ENCODE results near the gene GPR137B.

GPR137B gene

DNA sequence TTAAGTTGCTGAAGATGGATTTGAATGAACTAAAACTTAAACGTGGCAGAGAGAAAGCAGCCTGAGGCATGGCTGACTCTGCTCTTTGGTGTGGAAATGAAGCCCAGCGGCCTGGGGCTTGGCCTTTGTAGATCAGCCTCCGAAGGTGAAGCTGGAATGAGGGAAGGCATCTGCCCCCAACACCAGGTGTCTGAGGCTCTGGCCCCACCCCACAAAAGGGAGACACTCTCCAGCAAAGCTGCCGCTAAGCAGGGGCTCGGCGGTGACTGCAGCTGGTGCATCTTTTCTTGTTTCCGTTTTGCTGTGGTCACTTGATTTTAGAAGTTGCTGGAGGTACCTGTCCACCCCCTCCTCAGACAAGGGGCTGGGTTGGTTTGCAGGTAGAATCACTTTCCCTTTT, 39.3 kb upstream of the GPR137B start:
- H3K27ac ChIP-seq (ENCODE audit: low read depth, low read length) = no peak overlapping the region
- peaks cover 12% of the 10 kb centered on the region for H3K4me1 ChIP-seq (ENCODE audit: control insufficient read depth, insufficient read depth, low read length)
- no peaks in the 10 kb centered on the region for H3K9me3 ChIP-seq (ENCODE audit: control insufficient read depth, insufficient read depth, low read depth, low read length)
- no peaks in the 10 kb centered on the region for H3K36me3 ChIP-seq (ENCODE audit: control insufficient read depth, insufficient read depth, low read length)
- H3K27me3 ChIP-seq (ENCODE audit: control insufficient read depth, insufficient read depth, low read length) = no peaks in the 10 kb centered on the region
- peak overlapping the region; percentile 15; the same call in 1 of the 2 replicates for H3K4me3 ChIP-seq (ENCODE audit: low read depth, low read length)
- H3K9ac ChIP-seq (ENCODE audit: low read length) = no peak overlapping the region

DNA sequence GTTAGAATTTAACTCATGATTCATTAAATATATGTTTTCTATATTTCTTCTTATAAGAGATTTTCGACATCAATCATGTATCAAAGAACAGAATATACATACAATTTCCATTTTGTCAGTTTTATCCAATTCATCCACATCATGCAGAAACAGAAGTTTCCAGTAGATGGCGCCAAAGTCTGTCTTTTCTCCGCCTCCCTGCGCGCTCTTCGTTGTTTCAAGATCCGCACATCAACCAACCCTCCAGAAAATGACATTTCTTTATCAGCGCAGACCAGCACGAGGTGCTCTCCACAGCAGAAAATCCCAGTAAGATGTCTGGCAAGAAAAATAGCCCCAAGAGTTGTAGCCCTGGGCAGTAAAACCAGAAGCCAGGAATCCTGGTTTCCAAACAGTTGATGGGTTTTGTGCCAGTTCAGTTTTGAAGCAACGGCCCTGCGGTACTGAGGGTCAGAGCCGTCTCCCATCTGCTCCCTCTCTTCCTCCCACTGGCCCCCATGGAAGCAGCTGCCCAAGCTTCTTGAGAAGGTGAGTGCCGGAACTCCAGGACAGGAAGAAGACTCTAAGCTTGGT, 38.6 kb upstream of the GPR137B start:
- H3K4me1 ChIP-seq (ENCODE audit: control insufficient read depth, insufficient read depth, low read length) = peaks cover 12% of the 10 kb centered on the region
- no peak overlapping the region for H3K4me3 ChIP-seq (ENCODE audit: low read depth, low read length)
- no peak overlapping the region for H3K27ac ChIP-seq (ENCODE audit: low read depth, low read length)
- H3K27me3 ChIP-seq (ENCODE audit: control insufficient read depth, insufficient read depth, low read length) = no peaks in the 10 kb centered on the region
- H3K9ac ChIP-seq (ENCODE audit: low read length) = peak overlapping the region; percentile 24
- H3K9me3 ChIP-seq (ENCODE audit: control insufficient read depth, insufficient read depth, low read depth, low read length) = no peaks in the 10 kb centered on the region
- no peaks in the 10 kb centered on the region for H3K36me3 ChIP-seq (ENCODE audit: control insufficient read depth, insufficient read depth, low read length)

DNA sequence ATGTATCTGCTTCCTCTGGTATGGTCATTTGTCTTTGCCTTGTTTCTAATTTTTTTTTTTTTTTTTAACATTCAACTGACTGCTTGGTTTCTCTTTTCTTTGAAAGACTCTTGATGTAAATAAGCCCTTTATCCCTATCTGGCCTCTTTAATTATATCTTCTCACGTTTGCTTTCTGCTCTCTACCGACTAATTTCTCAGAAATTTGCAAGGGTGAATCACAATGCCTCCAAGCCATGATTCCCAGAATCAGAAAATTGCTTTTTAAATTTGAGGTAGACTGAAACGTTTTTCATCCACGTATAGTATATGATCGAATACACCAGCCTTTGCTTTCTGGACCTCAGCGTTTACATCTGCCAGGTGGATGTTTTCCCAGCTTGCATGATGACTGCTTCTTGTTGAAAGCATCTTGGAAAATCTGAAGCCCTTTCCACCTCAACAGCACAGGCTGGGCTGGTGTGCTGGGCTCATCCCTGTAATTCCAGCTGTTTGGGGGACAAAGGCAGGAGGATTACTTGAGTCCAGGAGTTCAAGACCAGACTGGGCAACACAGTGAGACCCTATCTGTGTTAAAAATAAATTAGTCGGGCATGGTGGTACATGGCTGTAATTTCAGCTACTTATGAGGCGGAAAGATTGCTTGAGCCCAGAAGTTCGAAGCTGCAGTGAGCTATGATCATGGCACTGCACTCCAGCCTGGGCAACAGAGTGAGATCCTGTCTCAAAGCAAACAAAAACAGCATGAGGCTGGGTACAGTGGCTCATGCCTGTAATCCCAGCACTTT, 35.0 kb upstream of the GPR137B start:
- H3K27ac ChIP-seq (ENCODE audit: low read depth, low read length) = no peak overlapping the region
- peaks cover 12% of the 10 kb centered on the region for H3K4me1 ChIP-seq (ENCODE audit: control insufficient read depth, insufficient read depth, low read length)

DNA sequence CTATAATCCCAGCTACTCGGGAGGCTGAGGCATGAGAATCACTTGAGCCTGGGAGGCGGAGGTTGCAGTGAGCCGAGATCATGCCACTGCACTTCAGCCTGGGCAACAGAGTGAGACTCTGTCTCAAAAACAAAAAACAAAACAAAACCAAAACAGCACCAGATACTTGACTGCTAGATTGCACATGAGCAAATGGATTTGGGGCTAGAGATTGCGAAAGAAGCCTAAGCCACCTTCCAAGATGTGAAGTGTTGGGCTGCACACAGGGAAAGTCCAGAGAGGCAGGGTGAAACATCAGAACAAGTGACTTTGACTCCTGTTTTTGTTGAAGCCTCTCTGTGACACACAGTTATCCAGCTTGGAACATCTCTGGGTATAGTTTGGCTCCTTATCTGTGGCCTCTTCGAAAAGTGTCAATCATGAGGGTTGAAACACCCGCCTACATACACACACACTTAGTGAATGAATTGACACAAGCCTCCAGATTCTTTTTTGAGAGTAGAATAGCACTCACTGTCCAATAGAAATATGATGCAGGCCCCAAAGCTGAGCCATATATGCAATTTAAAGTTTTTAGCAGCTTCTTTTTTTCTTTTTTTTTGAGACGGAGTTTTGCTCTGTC, 34.2 kb upstream of the GPR137B start:
- H3K36me3 ChIP-seq (ENCODE audit: control insufficient read depth, insufficient read depth, low read length) = no peaks in the 10 kb centered on the region
- H3K27ac ChIP-seq (ENCODE audit: low read depth, low read length) = no peak overlapping the region
- H3K4me1 ChIP-seq (ENCODE audit: control insufficient read depth, insufficient read depth, low read length) = peaks cover 7% of the 10 kb centered on the region
- no peaks in the 10 kb centered on the region for H3K27me3 ChIP-seq (ENCODE audit: control insufficient read depth, insufficient read depth, low read length)
- no peak overlapping the region for H3K9ac ChIP-seq (ENCODE audit: low read length)
- no peaks in the 10 kb centered on the region for H3K9me3 ChIP-seq (ENCODE audit: control insufficient read depth, insufficient read depth, low read depth, low read length)
- no peak overlapping the region for H3K4me3 ChIP-seq (ENCODE audit: low read depth, low read length)

More for the DNA sequence above, 35.0 kb upstream of the GPR137B start:
- Histone ChIP-seq H3K9me3 (ENCODE audit: control insufficient read depth, insufficient read depth, low read depth, low read length) (no peaks in the 10 kb centered on the region), H3K9ac (ENCODE audit: low read length) (no peak overlapping the region), H3K36me3 (ENCODE audit: control insufficient read depth, insufficient read depth, low read length) (no peaks in the 10 kb centered on the region), H3K4me3 (ENCODE audit: low read depth, low read length) (no peak overlapping the region), H3K27me3 (ENCODE audit: control insufficient read depth, insufficient read depth, low read length) (no peaks in the 10 kb centered on the region)

DNA sequence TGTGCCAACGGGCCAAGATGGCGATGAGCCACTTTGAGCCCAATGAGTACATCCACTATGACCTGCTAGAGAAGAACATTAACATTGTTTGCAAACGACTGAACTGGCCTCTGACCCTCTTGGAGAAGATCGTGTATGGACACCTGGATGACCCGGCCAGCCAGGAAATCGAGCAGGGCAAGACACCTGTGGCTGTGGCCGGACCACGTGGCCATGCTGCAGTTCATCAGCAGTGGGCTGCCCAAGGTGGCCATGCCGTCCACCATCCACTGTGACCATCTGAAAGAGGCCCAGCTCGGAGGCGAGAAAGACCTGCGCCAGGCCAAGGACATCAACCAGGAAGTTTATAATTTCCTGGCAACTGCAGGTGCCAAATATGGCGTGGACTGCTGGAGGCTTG, 32.2 kb upstream of the GPR137B start:
- no peaks in the 10 kb centered on the region for H3K36me3 ChIP-seq (ENCODE audit: control insufficient read depth, insufficient read depth, low read length)
- no peak overlapping the region for H3K9ac ChIP-seq (ENCODE audit: low read length)
- no peak overlapping the region for H3K4me3 ChIP-seq (ENCODE audit: low read depth, low read length)
- H3K27me3 ChIP-seq (ENCODE audit: control insufficient read depth, insufficient read depth, low read length) = no peaks in the 10 kb centered on the region
- no peaks in the 10 kb centered on the region for H3K9me3 ChIP-seq (ENCODE audit: control insufficient read depth, insufficient read depth, low read depth, low read length)
- no peak overlapping the region for H3K27ac ChIP-seq (ENCODE audit: low read depth, low read length)
- H3K4me1 ChIP-seq (ENCODE audit: control insufficient read depth, insufficient read depth, low read length) = no peaks in the 10 kb centered on the region

DNA sequence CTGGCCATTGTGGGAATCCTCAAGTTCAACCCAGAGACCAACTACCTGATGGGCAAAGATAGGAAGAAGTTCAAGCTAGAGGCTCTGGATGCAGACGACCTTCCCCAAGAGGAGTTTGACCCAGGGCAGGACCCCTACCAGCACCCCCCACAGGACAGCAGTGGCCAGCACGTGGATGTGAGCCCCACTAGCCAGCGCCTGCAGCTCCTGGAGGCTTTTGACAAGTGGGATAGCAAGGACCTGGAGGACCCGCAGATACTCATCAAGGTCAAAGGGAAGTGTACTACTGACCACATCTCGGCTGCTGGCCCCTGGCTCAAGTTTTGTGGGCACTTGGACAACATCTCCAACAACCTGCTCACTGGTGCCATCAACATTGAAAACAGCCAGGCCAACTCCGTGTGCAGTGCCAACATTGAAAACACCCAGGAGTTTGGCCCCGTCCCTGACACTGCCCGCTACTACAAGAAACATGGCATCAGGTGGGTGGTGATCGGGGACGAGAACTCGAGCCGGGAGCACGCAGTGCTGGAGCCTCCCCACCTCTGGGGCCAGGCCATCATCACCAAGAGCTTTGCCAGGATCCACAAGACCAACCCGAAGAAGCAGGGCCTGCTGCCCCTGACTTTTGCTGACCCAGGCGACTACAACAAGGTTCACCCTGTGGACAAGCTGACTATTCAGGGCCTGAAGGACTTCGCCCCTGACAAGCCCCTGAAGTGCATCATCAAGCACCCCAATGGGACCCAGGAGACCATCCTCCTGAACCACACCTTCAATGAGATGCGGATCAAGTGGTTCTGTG, 30.6 kb upstream of the GPR137B start:
- Histone ChIP-seq H3K9ac (ENCODE audit: low read length) (no peak overlapping the region), H3K4me1 (ENCODE audit: control insufficient read depth, insufficient read depth, low read length) (no peaks in the 10 kb centered on the region), H3K27ac (ENCODE audit: low read depth, low read length) (no peak overlapping the region), H3K36me3 (ENCODE audit: control insufficient read depth, insufficient read depth, low read length) (no peaks in the 10 kb centered on the region), H3K27me3 (ENCODE audit: control insufficient read depth, insufficient read depth, low read length) (no peaks in the 10 kb centered on the region), H3K9me3 (ENCODE audit: control insufficient read depth, insufficient read depth, low read depth, low read length) (no peaks in the 10 kb centered on the region), H3K4me3 (ENCODE audit: low read depth, low read length) (no peak overlapping the region)

DNA sequence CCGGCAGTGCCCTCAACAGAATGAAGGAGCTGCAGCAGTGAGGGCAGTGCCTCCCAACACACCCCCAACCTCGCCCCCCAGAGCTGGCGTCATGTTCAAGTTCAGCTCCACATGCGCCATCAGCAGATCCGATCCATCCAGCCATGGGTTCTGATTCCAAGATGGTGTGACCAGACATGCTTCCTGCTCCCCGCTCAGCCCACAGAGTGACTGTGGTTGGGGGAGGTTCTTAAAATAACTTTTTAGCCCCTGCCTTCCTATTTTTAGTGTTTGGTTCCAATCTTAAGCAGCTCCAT, 30.1 kb upstream of the GPR137B start:
- no peak overlapping the region for H3K4me3 ChIP-seq (ENCODE audit: low read depth, low read length)
- H3K4me1 ChIP-seq (ENCODE audit: control insufficient read depth, insufficient read depth, low read length) = no peaks in the 10 kb centered on the region
- H3K27ac ChIP-seq (ENCODE audit: low read depth, low read length) = no peak overlapping the region

DNA sequence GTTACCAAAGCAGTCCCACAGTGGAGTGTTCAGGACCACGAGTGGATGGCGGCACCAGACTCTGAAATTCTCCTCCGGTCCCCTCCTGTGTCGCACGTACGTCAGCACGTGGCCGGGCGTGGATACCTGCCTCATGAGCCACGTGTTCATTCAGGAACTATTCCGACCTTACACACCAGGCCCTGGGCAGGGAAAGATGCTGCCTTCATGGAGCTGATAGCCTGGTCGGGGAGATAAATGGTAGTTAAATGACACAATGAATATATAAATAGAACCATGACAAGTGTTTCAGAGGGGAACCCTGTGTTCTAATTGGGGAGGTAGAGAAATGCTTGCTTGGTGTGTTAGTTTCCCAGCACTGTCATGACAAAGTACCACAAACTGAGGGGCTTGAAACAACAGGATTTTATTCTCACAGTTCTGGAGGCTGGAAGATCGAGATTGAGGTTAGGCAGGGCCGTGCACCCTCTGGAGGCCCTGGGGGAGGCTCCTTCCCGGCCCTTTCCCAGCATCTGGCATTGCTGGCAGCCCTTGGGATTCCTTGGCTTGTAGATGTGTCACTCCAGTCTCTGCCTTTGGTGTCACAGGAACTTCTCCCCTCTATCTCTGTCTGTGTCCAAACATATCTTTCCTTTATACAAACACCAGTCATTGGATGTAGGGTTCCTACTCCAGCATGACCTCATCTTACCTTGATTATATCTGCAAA, 28.9 kb upstream of the GPR137B start:
- no peaks in the 10 kb centered on the region for H3K9me3 ChIP-seq (ENCODE audit: control insufficient read depth, insufficient read depth, low read depth, low read length)
- peaks cover 5% of the 10 kb centered on the region; the same call in 1 of the 2 replicates for H3K4me1 ChIP-seq (ENCODE audit: control insufficient read depth, insufficient read depth, low read length)
- H3K4me3 ChIP-seq (ENCODE audit: low read depth, low read length) = no peak overlapping the region
- no peak overlapping the region for H3K9ac ChIP-seq (ENCODE audit: low read length)
- no peaks in the 10 kb centered on the region for H3K27me3 ChIP-seq (ENCODE audit: control insufficient read depth, insufficient read depth, low read length)
- H3K27ac ChIP-seq (ENCODE audit: low read depth, low read length) = no peak overlapping the region
- H3K36me3 ChIP-seq (ENCODE audit: control insufficient read depth, insufficient read depth, low read length) = no peaks in the 10 kb centered on the region

More for the DNA sequence above, 30.1 kb upstream of the GPR137B start:
- H3K9me3 ChIP-seq (ENCODE audit: control insufficient read depth, insufficient read depth, low read depth, low read length) = no peaks in the 10 kb centered on the region
- H3K36me3 ChIP-seq (ENCODE audit: control insufficient read depth, insufficient read depth, low read length) = no peaks in the 10 kb centered on the region
- no peaks in the 10 kb centered on the region for H3K27me3 ChIP-seq (ENCODE audit: control insufficient read depth, insufficient read depth, low read length)
- no peak overlapping the region for H3K9ac ChIP-seq (ENCODE audit: low read length)

DNA sequence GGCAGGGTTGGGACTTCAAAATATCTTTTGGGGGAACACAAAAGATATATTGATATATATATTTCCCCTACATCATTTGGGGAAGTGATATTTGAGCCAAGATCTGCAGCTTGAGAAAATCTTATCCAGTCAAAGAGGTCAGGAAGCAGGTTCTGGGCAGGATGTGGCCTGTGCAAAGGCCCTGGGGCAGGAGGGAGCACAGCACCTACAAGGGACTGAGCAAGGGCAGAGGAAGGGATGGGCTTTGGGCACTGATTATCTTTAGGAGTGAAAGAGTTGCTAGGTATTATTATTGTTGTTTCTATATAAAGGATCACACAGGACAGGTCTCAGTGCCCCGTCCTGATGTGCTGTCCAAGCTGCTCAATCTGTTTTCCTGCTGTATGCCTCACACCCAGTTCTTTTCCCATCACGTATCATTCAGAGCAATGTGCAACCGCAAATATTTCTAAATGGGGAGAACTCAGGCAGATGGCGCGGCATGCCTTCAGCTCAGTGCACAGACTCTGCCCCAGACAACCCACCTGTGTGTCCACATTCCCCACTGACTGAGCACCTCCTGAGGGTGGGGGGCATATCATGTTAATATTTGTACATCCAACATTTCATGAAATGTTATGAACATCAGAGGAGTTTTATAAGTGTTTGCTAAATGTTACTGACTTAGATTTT, 28.1 kb upstream of the GPR137B start:
- no peaks in the 10 kb centered on the region for H3K27me3 ChIP-seq (ENCODE audit: control insufficient read depth, insufficient read depth, low read length)
- H3K36me3 ChIP-seq (ENCODE audit: control insufficient read depth, insufficient read depth, low read length) = no peaks in the 10 kb centered on the region
- peaks cover 5% of the 10 kb centered on the region; the same call in 1 of the 2 replicates for H3K4me1 ChIP-seq (ENCODE audit: control insufficient read depth, insufficient read depth, low read length)
- no peaks in the 10 kb centered on the region for H3K9me3 ChIP-seq (ENCODE audit: control insufficient read depth, insufficient read depth, low read depth, low read length)
- H3K9ac ChIP-seq (ENCODE audit: low read length) = no peak overlapping the region
- H3K4me3 ChIP-seq (ENCODE audit: low read depth, low read length) = no peak overlapping the region
- H3K27ac ChIP-seq (ENCODE audit: low read depth, low read length) = no peak overlapping the region

DNA sequence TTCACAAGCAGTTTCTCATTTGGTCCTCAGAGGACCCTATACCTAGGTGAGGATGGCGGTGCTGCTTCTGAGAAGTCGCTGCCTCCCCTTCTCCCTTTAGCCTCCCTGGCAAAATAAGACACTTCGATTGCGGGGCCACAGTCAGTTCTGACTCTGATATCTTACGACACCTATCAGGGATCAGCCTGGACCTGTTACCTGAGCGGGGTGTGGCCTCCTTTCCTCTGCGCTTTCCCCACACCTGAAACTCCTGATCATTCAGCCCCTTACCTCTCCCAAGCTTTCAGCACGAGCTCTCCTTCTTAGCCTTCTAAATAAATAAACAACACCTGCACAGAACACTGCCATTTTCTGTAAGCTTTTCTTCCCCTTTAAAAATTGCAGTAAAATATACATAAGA, 24.6 kb upstream of the GPR137B start:
- H3K9me3 ChIP-seq (ENCODE audit: control insufficient read depth, insufficient read depth, low read depth, low read length) = no peaks in the 10 kb centered on the region

More for the DNA sequence above, 24.6 kb upstream of the GPR137B start:
- Histone ChIP-seq H3K27me3 (ENCODE audit: control insufficient read depth, insufficient read depth, low read length) (no peaks in the 10 kb centered on the region), H3K36me3 (ENCODE audit: control insufficient read depth, insufficient read depth, low read length) (no peaks in the 10 kb centered on the region), H3K27ac (ENCODE audit: low read depth, low read length) (no peak overlapping the region), H3K4me1 (ENCODE audit: control insufficient read depth, insufficient read depth, low read length) (peaks cover 5% of the 10 kb centered on the region; the same call in 1 of the 2 replicates), H3K4me3 (ENCODE audit: low read depth, low read length) (no peak overlapping the region), H3K9ac (ENCODE audit: low read length) (no peak overlapping the region)
